HG03469 (cell line): ENCODE results near the gene HDHD5.

Experiments
- ATAC-seq: cut with Tn5 transposase; IDR thresholded peaks from one replicate; pipeline ENCODE4 v1.9.1; 2021; ENCODE audit warnings: mild to moderate bottlenecking, moderate library complexity, moderate number of reproducible peaks; ENCODE audit not compliant: unreplicated experiment

The HDHD5 gene

DNA sequence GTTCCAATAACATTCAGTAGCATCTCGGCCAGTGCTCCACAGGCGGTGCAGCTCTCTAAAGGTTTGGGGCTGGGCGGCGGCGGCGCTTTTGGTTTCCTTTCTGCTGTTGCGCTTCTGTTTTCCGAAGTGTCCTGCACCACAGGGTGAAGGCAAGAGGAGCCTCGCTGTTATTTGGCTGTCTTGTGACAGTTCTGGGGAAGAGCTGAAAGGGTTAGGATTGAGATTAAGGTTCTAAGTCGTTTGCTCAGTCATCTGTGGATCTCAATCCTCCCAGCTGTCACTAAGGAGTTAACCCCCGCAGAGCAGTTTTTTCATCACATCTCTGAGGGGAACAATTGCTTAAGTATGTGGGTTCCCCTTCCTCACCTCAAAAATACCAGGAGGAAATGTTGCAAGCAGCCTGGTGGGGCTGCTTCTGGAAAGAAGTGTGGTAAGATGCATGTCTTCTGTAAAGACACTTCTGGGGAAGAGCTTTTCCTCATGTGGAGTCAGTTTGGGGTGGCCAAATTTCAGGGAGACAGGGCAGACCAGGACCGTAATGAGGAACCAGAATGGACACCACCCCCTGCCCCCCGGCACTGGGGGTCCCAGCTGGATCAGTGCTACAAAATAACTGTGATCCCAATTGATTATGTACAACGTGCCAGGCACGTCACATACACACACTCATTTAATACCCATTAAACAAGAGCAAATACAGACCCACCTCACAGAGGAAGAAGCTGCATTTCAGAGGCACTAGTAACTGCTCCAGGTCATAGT lies 52.1 kb downstream of the HDHD5 start:
- ATAC-seq, result no peak

GRCh38 chr22:17106161-17106784 lies 52.8 kb downstream of the HDHD5 start:
- no peak for ATAC-seq

DNA sequence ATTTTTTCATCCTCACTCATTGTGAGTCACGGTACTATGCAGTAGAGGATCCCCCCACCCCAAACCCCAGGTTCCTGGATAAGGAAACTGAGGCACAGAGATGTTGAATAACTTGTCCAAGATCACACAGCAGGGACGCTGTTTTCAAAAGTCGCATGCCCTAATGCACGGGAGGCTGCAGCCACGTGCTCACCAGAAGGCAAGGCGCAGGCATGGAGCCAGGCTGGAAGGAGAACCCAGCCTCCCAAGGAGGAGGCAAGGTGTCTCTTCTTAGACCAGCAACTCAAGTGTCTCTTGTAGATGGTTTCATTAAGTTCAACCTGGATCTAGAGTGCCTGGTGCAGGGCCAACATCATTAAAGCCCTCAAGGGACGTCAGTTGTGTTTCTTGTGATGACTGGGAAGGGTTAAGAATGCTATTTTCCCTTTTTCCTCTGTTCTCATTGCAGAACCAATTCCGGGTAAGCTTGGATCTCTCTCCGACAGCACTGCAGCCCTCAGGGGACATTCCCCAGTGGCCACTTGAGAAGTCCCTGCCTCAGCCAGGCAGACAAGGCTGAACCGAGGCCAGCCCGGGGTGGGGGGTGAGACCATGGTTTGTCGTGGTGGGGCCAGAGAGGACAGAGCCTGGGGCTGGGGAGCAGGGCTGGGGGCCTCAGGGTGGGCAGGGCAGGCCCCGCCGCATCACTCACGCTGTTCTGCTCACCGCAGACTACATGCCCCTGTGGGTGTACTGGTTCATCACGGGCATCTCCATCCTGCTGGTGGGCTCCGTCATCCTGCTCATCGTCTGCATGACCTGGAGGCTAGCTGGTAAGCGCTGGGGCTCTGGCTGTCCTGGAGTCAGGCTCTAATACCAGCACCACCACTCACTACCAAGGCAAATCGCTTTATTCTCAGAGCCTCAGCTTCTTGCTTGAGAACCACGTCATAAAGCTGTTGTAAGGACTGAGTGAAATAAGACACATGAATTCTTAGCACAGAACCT lies 53.6 kb downstream of the HDHD5 start:
- no peak for ATAC-seq

- ATAC-seq, result no peak
Measured at GRCh38 chr22:17104336-17104935, 54.6 kb downstream of the HDHD5 start.

- no peak for ATAC-seq
Measured at GRCh38 chr22:17103351-17103750, 55.7 kb downstream of the HDHD5 start.

GRCh38 chr22:17102297-17102667 lies 56.8 kb downstream of the HDHD5 start:
- no peak for ATAC-seq

DNA sequence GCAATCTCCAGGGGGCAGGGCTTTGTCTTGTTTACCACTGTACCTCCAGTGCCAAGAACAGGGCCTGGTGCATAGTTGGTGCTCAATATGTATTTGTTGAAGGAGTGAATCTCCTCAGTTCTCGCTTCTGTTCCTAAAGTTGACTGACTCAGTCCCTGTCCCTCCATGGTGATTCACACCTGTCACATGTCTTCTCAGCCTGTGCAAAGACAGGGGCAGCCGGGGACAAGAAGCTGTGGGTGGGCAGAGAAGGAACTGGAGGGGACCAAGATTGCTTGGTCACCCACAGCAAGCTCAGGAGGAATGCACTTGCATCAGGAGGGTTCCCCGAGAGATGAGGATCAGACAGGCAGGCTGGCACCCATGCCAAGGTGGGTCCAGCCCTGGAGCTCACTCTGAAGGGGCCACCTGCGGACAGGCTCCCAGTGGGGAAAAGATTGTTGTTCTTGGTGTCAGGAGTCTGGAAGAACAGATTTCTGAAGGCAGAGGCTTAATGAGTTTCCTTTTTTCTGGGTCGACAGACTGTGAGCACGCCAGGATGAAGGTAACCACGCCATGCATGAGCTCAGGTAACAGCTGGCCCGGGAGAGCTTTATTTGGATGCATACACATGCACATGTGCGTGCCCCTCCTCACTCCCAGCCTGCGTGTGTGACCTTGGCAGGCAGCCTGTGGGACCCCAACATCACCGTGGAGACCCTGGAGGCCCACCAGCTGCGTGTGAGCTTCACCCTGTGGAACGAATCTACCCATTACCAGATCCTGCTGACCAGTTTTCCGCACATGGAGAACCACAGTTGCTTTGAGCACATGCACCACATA lies 57.4 kb downstream of the HDHD5 start:
- no peak for ATAC-seq

DNA sequence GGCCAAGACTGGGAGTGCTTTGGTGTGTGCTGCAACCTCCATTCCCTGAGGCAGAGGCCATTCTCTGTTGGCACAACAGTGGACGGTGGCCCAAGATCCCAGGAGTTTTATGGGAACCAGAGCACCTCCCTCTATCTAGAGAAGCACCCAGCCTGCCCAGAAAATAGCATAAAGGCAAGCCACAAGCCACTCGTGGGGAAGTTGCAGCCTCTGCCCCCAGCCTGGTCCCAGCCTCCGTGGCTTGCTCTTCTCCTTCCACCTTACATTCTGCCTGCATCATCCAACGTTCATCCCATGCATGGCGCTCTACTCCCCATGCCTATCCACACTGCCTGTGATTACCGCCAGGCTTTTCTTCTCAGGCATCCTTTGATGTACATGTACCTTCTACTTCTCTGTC lies 58.5 kb downstream of the HDHD5 start:
- ATAC-seq, result no peak

GRCh38 chr22:17098379-17098819 lies 60.7 kb downstream of the HDHD5 start:
- ATAC-seq, result no peak

DNA sequence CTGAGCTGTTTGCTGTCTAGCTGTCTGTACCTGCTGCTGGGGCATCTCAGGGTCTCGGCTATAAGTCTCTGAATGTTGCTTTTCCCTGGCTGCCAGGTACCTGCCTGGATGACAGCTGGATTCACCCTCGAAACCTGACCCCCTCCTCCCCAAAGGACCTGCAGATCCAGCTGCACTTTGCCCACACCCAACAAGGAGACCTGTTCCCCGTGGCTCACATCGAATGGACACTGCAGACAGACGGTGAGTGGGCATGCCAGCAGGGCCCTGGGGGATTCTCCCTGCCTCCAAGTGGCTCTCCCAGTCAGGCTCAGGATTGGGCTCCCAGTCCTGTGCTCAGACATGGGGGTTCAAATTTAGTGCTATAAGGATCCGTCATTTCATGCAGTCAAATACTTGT lies 61.4 kb downstream of the HDHD5 start:
- no peak for ATAC-seq

DNA sequence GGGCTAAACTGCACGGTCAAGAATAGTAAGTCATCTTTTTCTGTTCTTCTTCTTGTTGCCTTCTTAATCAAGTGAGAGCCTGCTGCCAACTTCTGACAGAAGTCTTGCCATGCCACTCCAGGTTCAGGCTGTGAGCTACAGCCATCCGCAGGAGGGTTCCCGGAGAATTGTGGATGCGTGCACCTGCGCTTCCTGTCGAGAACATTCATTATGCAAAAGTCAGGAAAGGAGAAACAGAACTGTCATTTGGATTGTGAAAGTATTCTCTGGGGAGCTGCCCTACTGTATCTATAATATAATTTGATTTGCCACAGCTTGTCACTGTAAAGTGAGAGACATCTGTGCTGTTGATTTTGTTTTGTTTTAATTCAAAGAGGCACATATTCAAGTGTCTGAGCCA lies 62.0 kb downstream of the HDHD5 start:
- ATAC-seq, result no peak

DNA sequence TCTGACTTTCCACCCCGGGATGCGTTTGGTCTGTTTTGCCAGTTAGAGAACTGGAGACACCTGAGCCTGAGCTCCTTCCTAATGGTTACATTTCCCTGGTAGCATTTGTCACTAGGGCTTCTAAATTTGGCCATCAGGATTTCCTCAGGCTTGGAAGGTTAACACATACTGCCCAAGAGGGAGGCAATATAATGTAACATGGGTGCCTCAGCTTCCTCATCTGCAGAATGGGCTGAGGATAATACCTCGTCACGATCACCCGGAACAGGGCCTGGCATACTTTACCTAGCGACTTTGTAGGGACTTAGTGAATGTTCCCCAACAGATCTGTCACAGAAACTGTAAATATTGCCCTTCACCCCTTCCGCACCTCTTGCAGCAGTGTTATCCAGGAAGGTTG lies 63.0 kb downstream of the HDHD5 start:
- no peak for ATAC-seq

- no peak for ATAC-seq
Measured at GRCh38 chr22:17095538-17095937, 63.5 kb downstream of the HDHD5 start.

DNA sequence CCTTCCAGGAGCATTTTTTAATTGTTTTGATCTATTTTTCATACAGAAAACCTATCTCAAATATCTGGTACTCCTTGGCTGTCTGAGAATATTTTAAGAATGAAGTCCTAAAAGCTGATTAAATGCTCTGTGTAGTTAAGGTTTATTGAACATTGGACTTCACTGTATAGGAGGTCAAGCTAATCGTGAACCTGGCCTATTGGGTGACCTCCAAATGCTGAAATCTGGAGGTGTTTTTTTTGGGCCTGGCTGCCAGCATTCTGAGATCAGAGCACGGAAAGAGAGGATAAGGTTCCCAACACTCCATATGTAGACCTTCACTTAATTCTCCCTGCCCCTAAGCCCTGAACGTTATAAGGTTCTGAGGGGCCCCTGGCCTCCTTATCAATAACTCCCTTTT lies 66.0 kb downstream of the HDHD5 start:
- ATAC-seq, result no peak

- no peak for ATAC-seq
Measured at GRCh38 chr22:17091851-17092250, 67.2 kb downstream of the HDHD5 start.

- no peak for ATAC-seq
Measured at GRCh38 chr22:17090550-17090949, 68.5 kb downstream of the HDHD5 start.
